Fibroblast of lung (primary cell): ENCODE data around the gene KCNIP3. TPM values are rescaled to one million over a fixed set of nuclear protein-coding genes. Genes with fewer than 3 reads are reported as not detected.

Source experiments
- DNase-seq, 2 donors: peaks; one replicate each; pipeline versions ENCODE4 v3.0.0 to v3.0.0-alpha.2; 2010; ENCODE audit warnings: low read depth in 2 of 2
- H2AFZ ChIP-seq: 2 replicates; pipeline ENCODE4 v1.5.1; 2012; ENCODE audit warnings: low read length, control low read depth, inconsistent platforms
- H3K27ac ChIP-seq: 2 replicates; pipeline ENCODE4 v1.5.1; 2011; ENCODE audit warnings: low read length, control low read depth; ENCODE audit not compliant: insufficient read depth
- H3K27me3 ChIP-seq: 2 replicates; pipeline ENCODE4 v1.5.1; 2011; ENCODE audit warnings: mild to moderate bottlenecking, low read length; ENCODE audit not compliant: control insufficient read depth, insufficient read depth
- H3K36me3 ChIP-seq: 2 replicates; pipeline ENCODE4 v1.5.1; 2011; ENCODE audit warnings: low read length; ENCODE audit not compliant: control insufficient read depth, insufficient read depth
- H3K4me1 ChIP-seq: 2 replicates; pipeline ENCODE4 v1.5.1; 2011; ENCODE audit warnings: low read length; ENCODE audit not compliant: control insufficient read depth, insufficient read depth; ENCODE audit errors: extremely low read depth
- H3K4me2 ChIP-seq: 2 replicates; pipeline ENCODE4 v1.5.1; 2011; ENCODE audit warnings: low read length, control low read depth; ENCODE audit not compliant: insufficient read depth; ENCODE audit errors: extremely low read depth
- H3K4me3 ChIP-seq, 4 experiments: fragments of 200-600 bp in 1 of 4; sonication (generic) in 1 of 4; replicated peaks in 1 of 4; 2 replicates each; pipeline ENCODE4 v1.5.1; 2011 to 2016; ENCODE audit warnings: low read length in 4 of 4, low read depth in 3 of 4, mild to moderate bottlenecking in 3 of 4, control low read depth in 2 of 4, inconsistent platforms in 1 of 4, mixed read lengths in 1 of 4; ENCODE audit not compliant: insufficient read depth in 1 of 4; ENCODE audit errors: control extremely low read depth in 1 of 4
- H3K79me2 ChIP-seq: 2 replicates; pipeline ENCODE4 v1.5.1; 2012; ENCODE audit warnings: mild to moderate bottlenecking, low read length, inconsistent platforms; ENCODE audit not compliant: control insufficient read depth, insufficient read depth
- H3K9ac ChIP-seq: 2 replicates; pipeline ENCODE4 v1.5.1; 2011; ENCODE audit warnings: mild to moderate bottlenecking, low read length, control low read depth; ENCODE audit not compliant: insufficient read depth
- H3K9me3 ChIP-seq: 2 replicates; pipeline ENCODE4 v1.5.1; 2012; ENCODE audit warnings: low read depth, low read length; ENCODE audit not compliant: control insufficient read depth, insufficient read depth
- H4K20me1 ChIP-seq: 2 replicates; pipeline ENCODE4 v1.5.1; 2011; ENCODE audit warnings: low read length; ENCODE audit not compliant: control insufficient read depth, insufficient read depth; ENCODE audit errors: extremely low read depth
- CTCF ChIP-seq, 2 donors: IDR thresholded peaks in 1 of 2; conservative IDR thresholded peaks in 1 of 2; 1 replicate in 1 of 2; 2 replicates in 1 of 2; pipeline ENCODE4 v1.5.1; 2011 to 2012; ENCODE audit warnings: low read length in 2 of 2, control low read depth in 1 of 2, inconsistent platforms in 1 of 2, low read depth in 1 of 2, mild to moderate bottlenecking in 1 of 2
- EZH2 ChIP-seq: IDR thresholded peaks from 2 replicates; pipeline ENCODE4 v1.5.1; 2012; ENCODE audit warnings: low read length, control low read depth, mild to moderate bottlenecking; ENCODE audit errors: missing control alignments
- polyA plus RNA-seq, 2 donors: library from polyadenylated mRNA; depleted of rRNA in 1 of 2; stranded (reverse) in 1 of 2; unstranded in 1 of 2; fragments of >200 nt; gene quantifications; 2 replicates each; pipeline ENCODE4 v1.2.1, GENCODE V29; 2011 to 2012; ENCODE audit warnings: missing spikeins in 1 of 2
- total RNA-seq: library from RNA; depleted of rRNA; stranded (reverse); fragments of >200 nt; gene quantifications from 2 replicates; pipeline ENCODE4 v1.2.1, GENCODE V29; 2014

KCNIP3 gene
- total and polyA plus RNA-seq, 2 donors (not counting 1 experiment from before 2014, with no cell fraction given), result 0.32 to 1.7 TPM

- H3K27me3 ChIP-seq, result no peaks in the 10 kb centered on the region
- TF ChIP-seq EZH2 (no peak), CTCF (conservative IDR thresholded peaks at IDR 0.05 in 1 of 2, IDR thresholded peaks at IDR 0.05 in 1 of 2; ENCODE audit: low read depth in 1 of 2, low read length in 2 of 2) (no peak)
- H3K4me1 ChIP-seq, result no peaks in the 10 kb centered on the region
- DNase-seq, result no peak
- no peak overlapping the region for H3K4me2 ChIP-seq
- no peak overlapping the region for H3K9ac ChIP-seq
- no peak overlapping the region for H2AFZ ChIP-seq
- H3K27ac ChIP-seq, result no peak overlapping the region
- H3K4me3 ChIP-seq, result no peak overlapping the region
- H3K9me3 ChIP-seq, result no peaks in the 10 kb centered on the region
- H3K36me3 ChIP-seq, result no peaks in the 10 kb centered on the region
- no peaks in the 10 kb centered on the region for H4K20me1 ChIP-seq
- no peaks in the 10 kb centered on the region for H3K79me2 ChIP-seq
These were observed 84.4 kb downstream of the KCNIP3 start for GRCh38 chr2:95381212-95382191.

- no peaks in the 10 kb centered on the region for H3K9me3 ChIP-seq
- H3K4me3 ChIP-seq, result no peak overlapping the region
- no peaks in the 10 kb centered on the region for H3K4me1 ChIP-seq
- no peaks in the 10 kb centered on the region for H3K79me2 ChIP-seq
- H3K27me3 ChIP-seq, result no peaks in the 10 kb centered on the region
- H4K20me1 ChIP-seq, result no peaks in the 10 kb centered on the region
- TF ChIP-seq EZH2 (no peak), CTCF (conservative IDR thresholded peaks at IDR 0.05 in 1 of 2, IDR thresholded peaks at IDR 0.05 in 1 of 2; ENCODE audit: low read depth in 1 of 2, low read length in 2 of 2) (no peak)
- no peak overlapping the region for H3K27ac ChIP-seq
- H3K36me3 ChIP-seq, result no peaks in the 10 kb centered on the region
- no peak overlapping the region for H3K9ac ChIP-seq
- no peak for DNase-seq
- H2AFZ ChIP-seq, result no peak overlapping the region
- no peak overlapping the region for H3K4me2 ChIP-seq
These were observed 85.0 kb downstream of the KCNIP3 start for GRCh38 chr2:95382192-95382591.

GRCh38 chr2:95382686-95383634, 85.8 kb downstream of the KCNIP3 start:
- no peak overlapping the region for H3K27ac ChIP-seq

More at GRCh38 chr2:95382686-95383634, 85.8 kb downstream of the KCNIP3 start:
- Histone ChIP-seq H3K9me3 (no peaks in the 10 kb centered on the region), H3K4me2 (no peak overlapping the region), H3K36me3 (no peaks in the 10 kb centered on the region), H3K4me3 (no peak overlapping the region), H3K4me1 (no peaks in the 10 kb centered on the region), H2AFZ (no peak overlapping the region), H3K79me2 (no peaks in the 10 kb centered on the region), H3K27me3 (no peaks in the 10 kb centered on the region), H4K20me1 (no peaks in the 10 kb centered on the region), H3K9ac (no peak overlapping the region)
- no peak for DNase-seq
- TF ChIP-seq CTCF (conservative IDR thresholded peaks at IDR 0.05 in 1 of 2, IDR thresholded peaks at IDR 0.05 in 1 of 2; ENCODE audit: low read depth in 1 of 2, low read length in 2 of 2) (no peak), EZH2 (no peak)
